A673 (cell line): ENCODE measurements around the gene DOCK10. TPM values are rescaled to one million over a fixed set of nuclear protein-coding genes. Genes with fewer than 3 reads are reported as not detected.

Experiments used
- BruUV-seq: library from RNA; stranded (reverse); fragments of 400-500 nt; replicated peaks from 2 replicates; lab custom pipeline; 2021; lab: Mats Ljungman, UMichigan
- CTCF ChIA-PET: fragments of 300-600 bp; sonication (Branson Sonifier 250); formaldehyde crosslinking; loops from one replicate; lab custom pipeline; 2022; ENCODE audit warnings: antibody characterized with exemption; lab: Charles Lee
- POLR2A ChIA-PET: fragments of 300-600 bp; sonication (Branson Sonifier 250); formaldehyde crosslinking; loops from one replicate; lab custom pipeline; 2022; ENCODE audit warnings: antibody characterized with exemption; ENCODE audit not compliant: low non-redundant PET; lab: Charles Lee
- DNase-seq: peaks from one replicate; pipeline ENCODE4 v3.0.0-alpha.2; 2015; ENCODE audit warnings: low spot score
- H3K27ac ChIP-seq: fragments of 200-600 bp; sonication (generic); 2 replicates; pipeline ENCODE4 v1.5.1; 2016; ENCODE audit warnings: mixed run types, low read depth, mild to moderate bottlenecking, mixed read lengths, antibody characterized with exemption, low read length; ENCODE audit not compliant: poor library complexity, severe bottlenecking
- H3K27me3 ChIP-seq: fragments of 200-600 bp; sonication (generic); replicated peaks from 2 replicates; pipeline ENCODE4 v1.6.1; 2017; ENCODE audit warnings: mixed run types, low read depth, mild to moderate bottlenecking, mixed read lengths, antibody characterized with exemption, low read length; ENCODE audit not compliant: insufficient read depth, poor library complexity
- H3K36me3 ChIP-seq: fragments of 200-600 bp; sonication (generic); 2 replicates; pipeline ENCODE4 v1.6.1; 2016; ENCODE audit warnings: mixed run types, mild to moderate bottlenecking, mixed read lengths, antibody characterized with exemption, low read length; ENCODE audit not compliant: insufficient read depth, poor library complexity, severe bottlenecking
- H3K4me1 ChIP-seq: fragments of 200-600 bp; sonication (generic); 2 replicates; pipeline ENCODE4 v1.6.1; 2017; ENCODE audit warnings: mixed run types, mild to moderate bottlenecking, mixed read lengths, antibody characterized with exemption, low read length; ENCODE audit not compliant: insufficient read depth, poor library complexity, severe bottlenecking
- H3K4me3 ChIP-seq: fragments of 200-600 bp; sonication (generic); 2 replicates; pipeline ENCODE4 v1.5.1; 2016; ENCODE audit warnings: low read depth, mixed run types, mild to moderate bottlenecking, mixed read lengths, low read length; ENCODE audit not compliant: poor library complexity, severe bottlenecking
- H3K9me3 ChIP-seq: fragments of 200-600 bp; sonication (generic); 2 replicates; pipeline ENCODE4 v1.6.1; 2016; ENCODE audit warnings: mixed run types, low read depth, mild to moderate bottlenecking, mixed read lengths, antibody characterized with exemption, low read length; ENCODE audit not compliant: poor library complexity, severe bottlenecking
- CTCF ChIP-seq: fragments of 300-800, 200-600 bp; sonication (generic); conservative IDR thresholded peaks from 2 replicates; pipeline ENCODE4 v1.5.1; 2017; ENCODE audit warnings: low read depth, mild to moderate bottlenecking, antibody characterized with exemption, low read length, moderate library complexity, mixed read lengths
- EZH2 ChIP-seq: fragments of 200-600 bp; sonication (generic); IDR thresholded peaks from 2 replicates; pipeline ENCODE4 v1.6.1; 2017; ENCODE audit warnings: borderline replicate concordance, low read depth, mild to moderate bottlenecking, mixed read lengths, antibody characterized with exemption, low read length; ENCODE audit not compliant: poor library complexity, severe bottlenecking
- intact Hi-C: fragments of 100-400 bp; cut with micrococcal nuclease; formaldehyde crosslinking; loops from one replicate; pipeline ENCODE4 v1.10.0; 2022; ENCODE audit not compliant: unreplicated experiment
- total RNA-seq: library from RNA; stranded (reverse); gene quantifications from 2 replicates; pipeline ENCODE4 v1.2.3, GENCODE V29; 2021

DOCK10 gene
- total RNA-seq, 1 experiment from 2014 or later = 5.1 TPM

DNA sequence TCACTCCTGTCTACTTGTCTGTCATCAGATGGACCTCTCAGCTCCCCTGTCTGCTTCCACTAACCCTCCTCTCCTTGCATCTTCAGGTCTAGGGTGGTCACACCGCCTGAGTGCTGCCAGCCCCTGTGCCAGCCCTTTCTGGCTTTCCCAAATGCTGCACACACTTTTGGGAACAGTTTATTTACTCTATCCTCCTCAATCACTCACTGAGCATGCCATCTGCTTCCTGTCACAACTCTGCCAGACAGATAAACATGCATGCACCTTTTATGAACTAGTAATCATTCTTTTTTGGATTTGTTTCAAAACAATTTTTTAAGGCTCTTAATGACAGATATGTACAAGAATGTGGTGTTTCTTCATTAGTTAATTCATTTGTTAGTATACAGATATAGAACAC, 269.8 kb downstream of the DOCK10 start:
- POLR2A ChIA-PET = no interaction called here
- Histone ChIP-seq H3K4me3 (no peak overlapping the region), H3K36me3 (no peaks in the 10 kb centered on the region), H3K4me1 (no peaks in the 10 kb centered on the region), H3K27ac (no peak overlapping the region), H3K9me3 (no peaks in the 10 kb centered on the region), H3K27me3 (no peaks in the 10 kb centered on the region)
- CTCF ChIA-PET = no interaction called here
- no peak for DNase-seq
- no peak for TF ChIP-seq CTCF
- TF ChIP-seq EZH2 = no peak
- BruUV-seq = no TSS peak
- intact Hi-C loops = loop anchor here (10.0 kb wide), 1 partner anchor 232 kb away; no protein-coding TSS in a partner anchor

DNA sequence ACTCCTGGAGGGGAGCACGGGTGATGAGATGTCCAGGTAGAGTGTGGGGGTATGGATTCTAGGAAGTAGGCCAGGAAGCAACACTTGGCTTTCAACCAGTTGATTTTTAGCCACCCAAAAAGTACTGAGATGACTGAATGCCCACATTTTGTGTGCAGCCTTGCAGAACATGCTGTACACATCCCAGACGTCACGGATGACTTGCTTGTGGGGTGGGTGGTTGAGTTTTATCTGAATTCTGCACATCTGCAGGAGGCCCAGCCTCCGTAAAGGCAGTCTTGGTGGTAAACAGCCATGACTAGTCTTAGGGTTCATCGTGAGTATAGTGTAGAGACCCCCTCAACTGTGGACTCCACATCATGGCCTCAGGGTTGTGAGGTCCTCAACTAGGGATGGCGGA, 272.8 kb downstream of the DOCK10 start:
- no peaks in the 10 kb centered on the region for H3K4me1 ChIP-seq
- POLR2A ChIA-PET = no interaction called here
- H3K36me3 ChIP-seq = no peaks in the 10 kb centered on the region
- DNase-seq = no peak
- intact Hi-C loops = no loop called here
- CTCF ChIA-PET = no interaction called here
- no peaks in the 10 kb centered on the region for H3K27me3 ChIP-seq
- no peak overlapping the region for H3K4me3 ChIP-seq
- no TSS peak for BruUV-seq
- TF ChIP-seq EZH2 (no peak), CTCF (no peak)
- H3K9me3 ChIP-seq = no peaks in the 10 kb centered on the region
- H3K27ac ChIP-seq = no peak overlapping the region

DNA sequence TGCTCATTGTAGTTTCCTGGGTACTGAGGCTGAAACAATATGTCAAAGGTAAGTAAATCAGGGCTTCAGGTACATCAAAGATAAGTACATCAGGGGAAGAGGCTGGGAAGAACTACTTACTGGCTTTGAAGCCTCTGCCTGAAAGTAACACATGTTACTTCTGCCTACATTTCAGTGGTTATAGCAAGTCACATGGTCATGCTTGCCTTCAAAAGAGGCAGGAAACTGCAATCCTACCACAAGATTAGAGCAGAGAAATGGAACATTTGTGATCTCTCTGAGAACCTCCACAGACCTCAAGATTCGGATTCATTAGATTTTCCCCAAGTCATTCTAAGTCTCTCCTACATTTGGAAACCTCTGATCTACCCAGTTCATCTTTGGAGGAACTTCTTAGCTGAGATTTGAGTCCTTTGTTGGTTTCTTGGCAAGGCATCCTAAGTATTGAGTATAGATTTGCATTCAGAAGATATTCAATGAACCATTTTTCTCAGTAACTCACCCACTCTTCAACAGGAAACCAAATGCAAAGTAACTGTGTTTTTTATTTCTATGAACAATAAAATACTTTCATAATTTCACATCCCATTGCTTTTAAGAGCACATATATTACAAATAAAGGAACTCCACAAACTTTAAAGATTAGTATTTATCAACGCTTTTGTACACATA, 277.6 kb downstream of the DOCK10 start:
- no TSS peak for BruUV-seq
- Histone ChIP-seq H3K36me3 (no peaks in the 10 kb centered on the region), H3K27ac (no peak overlapping the region), H3K4me3 (no peak overlapping the region), H3K9me3 (no peaks in the 10 kb centered on the region), H3K4me1 (no peaks in the 10 kb centered on the region), H3K27me3 (no peaks in the 10 kb centered on the region)
- ChIA-PET POLR2A (interaction anchor here (0.6 kb wide), 1 partner anchor 132 kb away, joined by 3 read pairs; no protein-coding TSS in a partner anchor), CTCF (no interaction called here)
- intact Hi-C loops = no loop called here
- TF ChIP-seq CTCF = no peak
- no peak for TF ChIP-seq EZH2
- no peak for DNase-seq
